Heart left ventricle (tissue), 16 donors: ENCODE results near the gene ACTR1A. TPM values are rescaled to one million over a fixed set of nuclear protein-coding genes. Genes with fewer than 3 reads are reported as not detected.

Source experiments
- ATAC-seq, 4 donors: fragments of 200-7000 bp; cut with Tn5 transposase; one replicate each; pipeline ENCODE4 v1.9.1; 2020 to 2022; ENCODE audit warnings: moderate library complexity in 4 of 4, mild to moderate bottlenecking in 3 of 4, moderate number of reproducible peaks in 1 of 4
- DNase-seq, 5 donors: peaks; one replicate each; pipeline ENCODE4 v3.0.0-alpha.2; 2020
- H3K27ac ChIP-seq, 12 donors: fragments of 200-600 bp; sonication (generic) in 4 of 12; one replicate each; pipeline versions ENCODE4 v1.5.0 to v1.8.0; 2016 to 2022; ENCODE audit warnings: mild to moderate bottlenecking in 2 of 12
- H3K27me3 ChIP-seq, 9 donors: fragments of 200-600 bp; sonication (generic) in 2 of 9; one replicate each; pipeline versions ENCODE4 v1.5.1 to v1.8.0; 2016 to 2022; ENCODE audit warnings: mild to moderate bottlenecking in 3 of 9
- H3K36me3 ChIP-seq, 9 donors: fragments of 200-600 bp; sonication (generic) in 2 of 9; one replicate each; pipeline versions ENCODE4 v1.5.0 to v1.8.0; 2018 to 2022; ENCODE audit warnings: mild to moderate bottlenecking in 2 of 9
- H3K4me1 ChIP-seq, 12 donors: fragments of 200-600 bp; sonication (generic) in 4 of 12; one replicate each; pipeline versions ENCODE4 v1.5.0 to v1.8.0; 2016 to 2022; ENCODE audit warnings: mild to moderate bottlenecking in 3 of 12
- H3K4me3 ChIP-seq, 12 donors: fragments of 200-600 bp; sonication (generic) in 4 of 12; one replicate each; pipeline versions ENCODE4 v1.5.0 to v1.8.0; 2017 to 2022; ENCODE audit warnings: mild to moderate bottlenecking in 9 of 12, moderate library complexity in 4 of 12
- H3K9me3 ChIP-seq, 12 donors: fragments of 200-600 bp; sonication (generic) in 4 of 12; one replicate each; pipeline versions ENCODE4 v1.5.0 to v1.8.0; 2016 to 2022; ENCODE audit warnings: mild to moderate bottlenecking in 1 of 12
- CTCF ChIP-seq, 12 donors: fragments of 200-600 bp; sonication (generic) in 4 of 12; IDR thresholded peaks; one replicate each; pipeline versions ENCODE4 v1.5.0 to v1.8.0; 2018 to 2022; ENCODE audit warnings: antibody characterized with exemption in 12 of 12, mild to moderate bottlenecking in 5 of 12
- POLR2A ChIP-seq, 2 donors: fragments of 450-650 bp; IDR thresholded peaks; one replicate each; pipeline ENCODE4 v1.6.1; 2017; ENCODE audit warnings: antibody characterized with exemption in 2 of 2, mild to moderate bottlenecking in 2 of 2, moderate library complexity in 2 of 2
- WGBS, 4 donors: extraction: QIAGEN DNeasy Blood & Tissue Kit in 2 of 4; methylation state at CpG; one replicate each; pipeline versions ENCODE4 v1.1.5 to v1.1.7; 2013 to 2018; 5-methylcytosine and 5-hydroxymethylcytosine counted together
- intact Hi-C, 10 donors: fragments of 100-400 bp; cut with DNase I; formaldehyde crosslinking; loops; one replicate each; pipeline versions ENCODE4 v1.11.1 to v1.14.2; 2022
- long read RNA-seq, 3 donors: library from polyadenylated mRNA; unstranded; transcript quantifications; one replicate each; pipeline ENCODE4 v2.0.0, GENCODE V29; 2020 to 2021
- polyA plus RNA-seq, 2 donors: library from polyadenylated mRNA; stranded (reverse); fragments of 200-250 nt; gene quantifications; one replicate each; pipeline ENCODE4 v1.2.3, GENCODE V29; 2013
- total RNA-seq, 9 donors: library from RNA; depleted of rRNA in 2 of 9; stranded (reverse); fragments of >200 nt in 2 of 9; fragmentation: NEBNext Ultra II Directional in 3 of 9; extraction: Animal tissue kit (Norgen Biotek cat#: 25700) in 3 of 9; gene quantifications; one replicate each; pipeline versions ENCODE4 v1.1.0 to v1.2.4, GENCODE V29; 2016 to 2023
- donor health status: ischemic (EF 13 %, LVEDD 7.1; RV severe dilation, severe dysfunction).
- donor health status: healthy with polysubstance abuse.
- donor health status: DM: no; HTN: yes; CAD: no.
- donor health status: DM: no; HTN: no; CAD: no.
- donor health status: ischemic (EF 25% LVEDD 6.9; RV normal size, moderate dysfunction).
- donor health status: ischemic (EF 25% LVEDD 5.7; RV mildly dilated, moderate dysfunction).
- donor health status: healthy.
- donor health status: DM: yes; HTN: yes; CAD: no.
- donor health status: ischemic (EF 35%, LVEDD 5.7; RV mildly dilated, moderate dysfunction).
- donor health status: nonischemic (EF 11% LVEDD 7.7; RV severe dilation, severe dysfunction).
- donor health status: DM: yes; HTN: yes; CAD: no.
- donor health status: PGD.
- donor health status: ischemic (EF 29% LVEDD 5.4; RV normal size, mild dysfunction).
- donor health status: nonischemic (EF 23%, LVEDD 6.1; RV moderate dilation, normal function).

Gene ACTR1A
- total RNA-seq = 100 to 1,000 TPM; 103 to 175 (median 119) TPM
- 100 to 1,000 TPM; 100 to 156 TPM for polyA plus RNA-seq
- long read RNA-seq, donor 1, transcript ACTR1A-201 (11 exons, 2,829 nt) = major isoform, 216 of 248 reads
- long read RNA-seq, donor 1, partial matches to known transcripts = 10 of 248 reads
- long read RNA-seq, donor 1, other reads (novel, unspliced or antisense) = 20 of 248 reads
- long read RNA-seq, donor 2, transcript ACTR1A-201 (11 exons, 2,829 nt) = major isoform, 742 of 842 reads
- long read RNA-seq, donor 2, partial matches to known transcripts = 27 of 842 reads
- long read RNA-seq, donor 2, other reads (novel, unspliced or antisense) = 71 of 842 reads
- long read RNA-seq, donor 3, transcript ACTR1A-201 (11 exons, 2,829 nt) = major isoform, 312 of 368 reads
- long read RNA-seq, donor 3, partial matches to known transcripts = 19 of 368 reads
- long read RNA-seq, donor 3, other reads (novel, unspliced or antisense) = 35 of 368 reads

GRCh38 chr10:102502337-102503151 lies at the start of gene ACTR1A:
ACTR1A (minus strand) TSS chr10:102502712; CDS start chr10:102502647, 65 bp downstream.
- Histone ChIP-seq H3K4me1 (peaks cover 0 to 68% (median 38%) of the 10 kb centered on the region in 12 donors), H3K9me3 (no peaks in the 10 kb centered on the region), H3K27me3 (no peaks in the 10 kb centered on the region), H3K36me3 (peaks cover 0 to 18% (median 0%) of the 10 kb centered on the region in 9 donors), H3K27ac (peak within 1 kb of the TSS; percentile 72 to 98 (median 88)), H3K4me3 (peak within 1 kb of the TSS; percentile 57 to 97 (median 84))
- peak; percentile 79 to 86 (median 85) for ATAC-seq
- WGBS, 4 donors = 0% methylated on average over 32 to 42 of the region's 42 CpGs
- peak; percentile 97 to 98 (median 97) for DNase-seq
- TF ChIP-seq CTCF (IDR thresholded peaks at IDR 0.05) (no peak), POLR2A (IDR thresholded peaks at IDR 0.05) (peak; percentile 57 to 90)
- intact Hi-C loops = loop anchor here in 7 of 10 donors (1.0 to 10.0 kb wide), 9 partner anchors 70 to 142 kb away; partner anchors contain the start of genes TRIM8 (in 2 of the 7) and CUEDC2 (in 1 of the 7)

GRCh38 chr10:102550636-102551210 lies 48.2 kb upstream of the ACTR1A start:
- WGBS, 4 donors = 96 to 99% (median 98%) methylated on average over 9 of the region's 9 CpGs
- ATAC-seq = no peak
- intact Hi-C loops = no loop called here
- Histone ChIP-seq H3K27ac (no peak overlapping the region), H3K4me1 (peaks cover 0 to 17% (median 8%) of the 10 kb centered on the region in 12 donors), H3K27me3 (no peaks in the 10 kb centered on the region), H3K9me3 (no peaks in the 10 kb centered on the region), H3K4me3 (no peak overlapping the region), H3K36me3 (peaks cover 0 to 30% (median 19%) of the 10 kb centered on the region in 9 donors)
- TF ChIP-seq CTCF (IDR thresholded peaks at IDR 0.05) (no peak), POLR2A (IDR thresholded peaks at IDR 0.05) (no peak)
- no peak for DNase-seq

GRCh38 chr10:102549549-102549948 lies 47.0 kb upstream of the ACTR1A start:
- ATAC-seq = no peak

More at GRCh38 chr10:102549549-102549948, 47.0 kb upstream of the ACTR1A start:
- Histone ChIP-seq H3K27ac (no peak overlapping the region), H3K9me3 (no peaks in the 10 kb centered on the region), H3K4me3 (no peak overlapping the region), H3K27me3 (no peaks in the 10 kb centered on the region), H3K36me3 (peaks cover 0 to 28% (median 19%) of the 10 kb centered on the region in 9 donors), H3K4me1 (peaks cover 0 to 21% (median 8%) of the 10 kb centered on the region in 12 donors)
- WGBS, 4 donors = 80 to 90% (median 88%) methylated on average over 1 of the region's 1 CpG
- TF ChIP-seq CTCF (IDR thresholded peaks at IDR 0.05) (no peak), POLR2A (IDR thresholded peaks at IDR 0.05) (no peak)
- no peak for DNase-seq
- intact Hi-C loops = no loop called here
